GM12864 (cell line): ENCODE data around the gene ETFB.
A peak's percentile ranks its signal among the peaks of the same experiment; 100 is the strongest.
"Not testable (repeated sequence)": the region's sequence is repeated elsewhere in the genome, so short reads cannot be mapped to it uniquely, and the experiment has no call there.

ENCODE experiments used
- DNase-seq: peaks from one replicate; pipeline ENCODE4 v3.0.0-alpha.2; 2011; ENCODE audit warnings: low read depth
- H3K4me3 ChIP-seq: 2 replicates; pipeline ENCODE4 v1.5.1; 2011; ENCODE audit warnings: mild to moderate bottlenecking, low read depth, low read length, control low read depth
- CTCF ChIP-seq: IDR thresholded peaks from 2 replicates; pipeline ENCODE4 v1.5.1; 2011; ENCODE audit warnings: low read depth, mild to moderate bottlenecking, moderate library complexity, low read length, control low read depth, inconsistent platforms; ENCODE audit errors: missing control alignments

Gene ETFB

GRCh38 chr19:51365965-51366388, at the start of gene ETFB:
Gene ETFB, minus strand, starts transcription at chr19:51366388. Its CDS starts 62 bp downstream, at chr19:51366326.
- H3K4me3 ChIP-seq, result peak within 1 kb of the TSS; percentile 73
- DNase-seq, result no peak
- TF ChIP-seq CTCF, result no peak

- DNase-seq, result no peak
- H3K4me3 ChIP-seq, result no peak overlapping the region
- no peak for TF ChIP-seq CTCF
Observed at GRCh38 chr19:51415187-51415586, 49.0 kb upstream of the ETFB start.

GRCh38 chr19:51410950-51411748, 45.0 kb upstream of the ETFB start:
- TF ChIP-seq CTCF, result no peak
- no peak for DNase-seq
- no peak overlapping the region for H3K4me3 ChIP-seq

GRCh38 chr19:51407511-51408131, 41.4 kb upstream of the ETFB start:
- H3K4me3 ChIP-seq, result no peak overlapping the region
- DNase-seq, result no peak
- peak; percentile 79 for TF ChIP-seq CTCF

GRCh38 chr19:51402117-51402516, 35.9 kb upstream of the ETFB start:
- TF ChIP-seq CTCF, result no peak
- no peak overlapping the region for H3K4me3 ChIP-seq
- no peak for DNase-seq

- not testable (repeated sequence) for H3K4me3 ChIP-seq
Observed at GRCh38 chr19:51399936-51400335, 33.7 kb upstream of the ETFB start.

GRCh38 chr19:51399231-51399630, 33.0 kb upstream of the ETFB start:
- no peak for TF ChIP-seq CTCF
- no peak overlapping the region for H3K4me3 ChIP-seq
- no peak for DNase-seq

More at GRCh38 chr19:51399936-51400335, 33.7 kb upstream of the ETFB start:
- not testable (repeated sequence) for DNase-seq
